Heart right ventricle (tissue), 16 donors: ENCODE results near the gene TENM4. TPM values are rescaled to one million over a fixed set of nuclear protein-coding genes. Genes with fewer than 3 reads are reported as not detected.

Source experiments
- ATAC-seq, 8 donors: fragments of 200-7000 bp; cut with Tn5 transposase; one replicate each; pipeline ENCODE4 v1.9.1; 2020; ENCODE audit warnings: mild to moderate bottlenecking in 8 of 8, moderate library complexity in 8 of 8, moderate number of reproducible peaks in 1 of 8
- DNase-seq, 2 donors: peaks; one replicate each; pipeline ENCODE4 v3.0.0-alpha.2; 2020
- H3K27ac ChIP-seq, 10 donors: fragments of 200-600 bp; sonication (generic) in 2 of 10; one replicate each; pipeline versions ENCODE4 v1.5.0 to v1.8.0; 2020 to 2022; ENCODE audit warnings: mild to moderate bottlenecking in 3 of 10
- H3K27me3 ChIP-seq, 7 donors: fragments of 200-600 bp; one replicate each; pipeline ENCODE4 v1.8.0; 2021 to 2022; ENCODE audit warnings: mild to moderate bottlenecking in 2 of 7
- H3K36me3 ChIP-seq, 9 donors: fragments of 200-600 bp; sonication (generic) in 1 of 9; one replicate each; pipeline versions ENCODE4 v1.5.0 to v1.8.0; 2020 to 2022; ENCODE audit warnings: mild to moderate bottlenecking in 2 of 9
- H3K4me1 ChIP-seq, 9 donors: fragments of 200-600 bp; sonication (generic) in 1 of 9; one replicate each; pipeline versions ENCODE4 v1.5.0 to v1.8.0; 2020 to 2022; ENCODE audit warnings: mild to moderate bottlenecking in 4 of 9
- H3K4me3 ChIP-seq, 10 donors: fragments of 200-600 bp; sonication (generic) in 2 of 10; one replicate each; pipeline versions ENCODE4 v1.5.0 to v1.8.0; 2020 to 2022; ENCODE audit warnings: mild to moderate bottlenecking in 7 of 10, moderate library complexity in 2 of 10
- H3K9me3 ChIP-seq, 11 donors: fragments of 200-600 bp in 10 of 11; sonication (generic) in 2 of 11; one replicate each; pipeline versions ENCODE4 v1.5.0 to v1.8.0; 2013 to 2022; ENCODE audit warnings: mild to moderate bottlenecking in 2 of 11, control low read depth in 1 of 11, moderate library complexity in 1 of 11
- WGBS, 2 donors: extraction: QIAGEN DNeasy Blood & Tissue Kit; methylation state at CpG; one replicate each; pipeline ENCODE4 v1.1.7; 2013; ENCODE audit warnings: inconsistent platforms in 1 of 2; 5-methylcytosine and 5-hydroxymethylcytosine counted together
- intact Hi-C, 10 donors: fragments of 100-400 bp; cut with DNase I; formaldehyde crosslinking; loops; one replicate each; pipeline versions ENCODE4 v1.11.1 to v1.14.2; 2022
- polyA plus RNA-seq, 2 donors: library from polyadenylated mRNA; stranded (reverse); fragments of 200-250 nt; gene quantifications; one replicate each; pipeline ENCODE4 v1.2.3, GENCODE V29; 2013
- total RNA-seq, 10 donors: library from RNA; stranded (reverse); fragmentation: NEBNext Ultra II Directional in 3 of 10; extraction: Animal tissue kit (Norgen Biotek cat#: 25700) in 3 of 10; gene quantifications; one replicate each; pipeline versions ENCODE4 v1.2.1 to v1.2.4, GENCODE V29; 2021 to 2023
- TF ChIP-seq, protein P1 (sequence below), 9 donors: fragments of 200-600 bp; sonication (generic) in 2 of 9; IDR thresholded peaks; one replicate each; pipeline versions ENCODE4 v1.5.0 to v1.8.0; 2021 to 2022; ENCODE audit warnings: antibody characterized with exemption in 9 of 9, mild to moderate bottlenecking in 5 of 9, moderate library complexity in 1 of 9
- donor health status: Arrhythmogenic right ventricular cardiomyopathy.
- donor health status: ischemic (EF 13 %, LVEDD 7.1; RV severe dilation, severe dysfunction).
- donor health status: healthy with polysubstance abuse.
- donor health status: DM: no; HTN: yes; CAD: no.
- donor health status: DM: no; HTN: no; CAD: no.
- donor health status: ischemic (EF 25% LVEDD 6.9; RV normal size, moderate dysfunction).
- donor health status: ischemic (EF 25% LVEDD 5.7; RV mildly dilated, moderate dysfunction).
- donor health status: healthy.
- donor health status: DM: yes; HTN: yes; CAD: no.
- donor health status: Ischemic cardiomyopathy.
- donor health status: ischemic (EF 35%, LVEDD 5.7; RV mildly dilated, moderate dysfunction).
- donor health status: nonischemic (EF 11% LVEDD 7.7; RV severe dilation, severe dysfunction).
- donor health status: DM: yes; HTN: yes; CAD: no.
- donor health status: PGD.
- donor health status: ischemic (EF 29% LVEDD 5.4; RV normal size, mild dysfunction).
- donor health status: nonischemic (EF 23%, LVEDD 6.1; RV moderate dilation, normal function).

TENM4 gene
- total and polyA plus RNA-seq, 12 donors = 0.10 to 3.6 (median 0.91) TPM

- intact Hi-C loops = no loop called here
- ATAC-seq (peak in 1 of 8 donors; percentile 28), DNase-seq (no peak)
- TF ChIP-seq, protein P1, sequence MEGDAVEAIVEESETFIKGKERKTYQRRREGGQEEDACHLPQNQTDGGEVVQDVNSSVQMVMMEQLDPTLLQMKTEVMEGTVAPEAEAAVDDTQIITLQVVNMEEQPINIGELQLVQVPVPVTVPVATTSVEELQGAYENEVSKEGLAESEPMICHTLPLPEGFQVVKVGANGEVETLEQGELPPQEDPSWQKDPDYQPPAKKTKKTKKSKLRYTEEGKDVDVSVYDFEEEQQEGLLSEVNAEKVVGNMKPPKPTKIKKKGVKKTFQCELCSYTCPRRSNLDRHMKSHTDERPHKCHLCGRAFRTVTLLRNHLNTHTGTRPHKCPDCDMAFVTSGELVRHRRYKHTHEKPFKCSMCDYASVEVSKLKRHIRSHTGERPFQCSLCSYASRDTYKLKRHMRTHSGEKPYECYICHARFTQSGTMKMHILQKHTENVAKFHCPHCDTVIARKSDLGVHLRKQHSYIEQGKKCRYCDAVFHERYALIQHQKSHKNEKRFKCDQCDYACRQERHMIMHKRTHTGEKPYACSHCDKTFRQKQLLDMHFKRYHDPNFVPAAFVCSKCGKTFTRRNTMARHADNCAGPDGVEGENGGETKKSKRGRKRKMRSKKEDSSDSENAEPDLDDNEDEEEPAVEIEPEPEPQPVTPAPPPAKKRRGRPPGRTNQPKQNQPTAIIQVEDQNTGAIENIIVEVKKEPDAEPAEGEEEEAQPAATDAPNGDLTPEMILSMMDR (IDR thresholded peaks at IDR 0.05) = no peak
- H3K9me3 ChIP-seq = no peaks in the 10 kb centered on the region
- peak overlapping the region in 2 of 10 donors; percentile 5 to 51 for H3K27ac ChIP-seq
- 74 to 77% methylated on average over 5 of the region's 5 CpGs for WGBS, 2 donors
- peaks cover 0 to 13% (median 0%) of the 10 kb centered on the region in 9 donors for H3K4me1 ChIP-seq
- H3K36me3 ChIP-seq = no peaks in the 10 kb centered on the region
- H3K27me3 ChIP-seq = peaks cover 0 to 5% (median 0%) of the 10 kb centered on the region in 7 donors
- H3K4me3 ChIP-seq = no peak overlapping the region
These were observed 599.3 kb downstream of the TENM4 start for GRCh38 chr11:78841456-78842060.

- TF ChIP-seq, protein P1 (IDR thresholded peaks at IDR 0.05) = no peak
- Histone ChIP-seq H3K9me3 (no peaks in the 10 kb centered on the region), H3K36me3 (no peaks in the 10 kb centered on the region), H3K4me3 (no peak overlapping the region), H3K27ac (peak overlapping the region in 2 of 10 donors; percentile 50 to 51), H3K27me3 (peaks cover 0 to 5% (median 0%) of the 10 kb centered on the region in 7 donors), H3K4me1 (peaks cover 0 to 13% (median 0%) of the 10 kb centered on the region in 9 donors)
- intact Hi-C loops = no loop called here
- ATAC-seq (peak in 5 of 8 donors; percentile 14 to 79 (median 52)), DNase-seq (no peak)
- 74 to 77% methylated on average over 4 of the region's 4 CpGs for WGBS, 2 donors
These were observed 600.2 kb downstream of the TENM4 start for GRCh38 chr11:78840623-78841022.

GRCh38 chr11:78840200-78840599 lies 600.6 kb downstream of the TENM4 start:
- ATAC-seq (peak; percentile 16 to 83 (median 66)), DNase-seq (no peak)
- Histone ChIP-seq H3K9me3 (no peaks in the 10 kb centered on the region), H3K36me3 (no peaks in the 10 kb centered on the region), H3K27ac (peak overlapping the region in 4 of 10 donors; percentile 15 to 51 (median 40)), H3K27me3 (peaks cover 0 to 4% (median 0%) of the 10 kb centered on the region in 7 donors), H3K4me3 (no peak overlapping the region), H3K4me1 (peaks cover 0 to 13% (median 0%) of the 10 kb centered on the region in 9 donors)
- WGBS, 2 donors = 65 to 71% methylated on average over 3 of the region's 3 CpGs
- intact Hi-C loops = no loop called here
- TF ChIP-seq, protein P1 (IDR thresholded peaks at IDR 0.05) = no peak

GRCh38 chr11:78838417-78838816 lies 602.4 kb downstream of the TENM4 start:
- WGBS, 2 donors = 84 to 87% methylated on average over 2 of the region's 2 CpGs

More at GRCh38 chr11:78838417-78838816, 602.4 kb downstream of the TENM4 start:
- peaks cover 0 to 13% (median 0%) of the 10 kb centered on the region in 9 donors for H3K4me1 ChIP-seq
- H3K36me3 ChIP-seq = no peaks in the 10 kb centered on the region
- no peaks in the 10 kb centered on the region for H3K9me3 ChIP-seq
- H3K27me3 ChIP-seq = no peaks in the 10 kb centered on the region
- no peak overlapping the region for H3K27ac ChIP-seq
- ATAC-seq (no peak), DNase-seq (no peak)
- H3K4me3 ChIP-seq = no peak overlapping the region
- TF ChIP-seq, protein P1 (IDR thresholded peaks at IDR 0.05) = no peak
- intact Hi-C loops = no loop called here
